ENCODE measurements around the gene MCM9.
"Not testable (repeated sequence)": the region's sequence is repeated elsewhere in the genome, so short reads cannot be mapped to it uniquely, and the experiment has no call there.

MCM9 gene

GRCh38 chr6:118771253-118771652 lies 163.7 kb downstream of the MCM9 start:
- Histone ChIP-seq H3K9me3 (ENCODE audit: control insufficient read depth, low read length) (no peaks in the 10 kb centered on the region), H3K27ac (ENCODE audit: low read depth, low read length, severe bottlenecking) (no peak overlapping the region), H3K4me1 (ENCODE audit: control insufficient read depth, insufficient read depth, low read length, poor library complexity, severe bottlenecking) (no peaks in the 10 kb centered on the region), H3K4me3 (ENCODE audit: extremely low read depth, insufficient read depth, low read length, poor library complexity, severe bottlenecking) (no peak overlapping the region), H3K36me3 (ENCODE audit: control insufficient read depth, insufficient read depth, low read length) (no peaks in the 10 kb centered on the region)
- WGBS, 2 experiments (ENCODE audit: insufficient coverage in 2 of 2): no CpG with 5 or more reads among the region's 1 CpG

GRCh38 chr6:118770835-118771234 lies 164.1 kb downstream of the MCM9 start:
- Histone ChIP-seq H3K4me3 (ENCODE audit: extremely low read depth, insufficient read depth, low read length, poor library complexity, severe bottlenecking) (no peak overlapping the region), H3K9me3 (ENCODE audit: control insufficient read depth, low read length) (no peaks in the 10 kb centered on the region), H3K27ac (ENCODE audit: low read depth, low read length, severe bottlenecking) (no peak overlapping the region), H3K4me1 (ENCODE audit: control insufficient read depth, insufficient read depth, low read length, poor library complexity, severe bottlenecking) (no peaks in the 10 kb centered on the region), H3K36me3 (ENCODE audit: control insufficient read depth, insufficient read depth, low read length) (no peaks in the 10 kb centered on the region)
- 83 to 100% methylated on average over 2 of the region's 2 CpGs for WGBS, 2 experiments (ENCODE audit: insufficient coverage in 2 of 2)

GRCh38 chr6:118770112-118770788 lies 164.7 kb downstream of the MCM9 start:
- Histone ChIP-seq H3K4me1 (ENCODE audit: control insufficient read depth, insufficient read depth, low read length, poor library complexity, severe bottlenecking) (no peaks in the 10 kb centered on the region), H3K4me3 (ENCODE audit: extremely low read depth, insufficient read depth, low read length, poor library complexity, severe bottlenecking) (no peak overlapping the region), H3K27ac (ENCODE audit: low read depth, low read length, severe bottlenecking) (no peak overlapping the region), H3K9me3 (ENCODE audit: control insufficient read depth, low read length) (no peaks in the 10 kb centered on the region), H3K36me3 (ENCODE audit: control insufficient read depth, insufficient read depth, low read length) (no peaks in the 10 kb centered on the region)
- 90 to 100% methylated on average over 1 to 2 of the region's 2 CpGs for WGBS, 2 experiments (ENCODE audit: insufficient coverage in 2 of 2)

GRCh38 chr6:118768904-118769325 lies 166.0 kb downstream of the MCM9 start:
- Histone ChIP-seq H3K4me3 (ENCODE audit: extremely low read depth, insufficient read depth, low read length, poor library complexity, severe bottlenecking) (no peak overlapping the region), H3K36me3 (ENCODE audit: control insufficient read depth, insufficient read depth, low read length) (no peaks in the 10 kb centered on the region), H3K9me3 (ENCODE audit: control insufficient read depth, low read length) (no peaks in the 10 kb centered on the region), H3K27ac (ENCODE audit: low read depth, low read length, severe bottlenecking) (no peak overlapping the region), H3K4me1 (ENCODE audit: control insufficient read depth, insufficient read depth, low read length, poor library complexity, severe bottlenecking) (no peaks in the 10 kb centered on the region)
- 79 to 83% methylated on average over 3 of the region's 3 CpGs for WGBS, 2 experiments (ENCODE audit: insufficient coverage in 2 of 2)

GRCh38 chr6:118768441-118768840 lies 166.5 kb downstream of the MCM9 start:
- no peak overlapping the region for H3K4me3 ChIP-seq (ENCODE audit: extremely low read depth, insufficient read depth, low read length, poor library complexity, severe bottlenecking)
- H3K36me3 ChIP-seq (ENCODE audit: control insufficient read depth, insufficient read depth, low read length): no peaks in the 10 kb centered on the region
- 72 to 93% methylated on average over 3 of the region's 3 CpGs for WGBS, 2 experiments (ENCODE audit: insufficient coverage in 2 of 2)
- H3K27ac ChIP-seq (ENCODE audit: low read depth, low read length, severe bottlenecking): no peak overlapping the region
- H3K4me1 ChIP-seq (ENCODE audit: control insufficient read depth, insufficient read depth, low read length, poor library complexity, severe bottlenecking): no peaks in the 10 kb centered on the region
- no peaks in the 10 kb centered on the region for H3K9me3 ChIP-seq (ENCODE audit: control insufficient read depth, low read length)

GRCh38 chr6:118765316-118765715 lies 169.6 kb downstream of the MCM9 start:
- not testable (repeated sequence) for H3K27ac ChIP-seq (ENCODE audit: low read depth, low read length, severe bottlenecking); H3K9me3 ChIP-seq (ENCODE audit: control insufficient read depth, low read length); H3K4me3 ChIP-seq (ENCODE audit: extremely low read depth, insufficient read depth, low read length, poor library complexity, severe bottlenecking); H3K4me1 ChIP-seq (ENCODE audit: control insufficient read depth, insufficient read depth, low read length, poor library complexity, severe bottlenecking); H3K36me3 ChIP-seq (ENCODE audit: control insufficient read depth, insufficient read depth, low read length)
- WGBS, 2 experiments (ENCODE audit: insufficient coverage in 2 of 2): 83 to 100% methylated on average over 1 of the region's 2 CpGs

GRCh38 chr6:118764766-118765165 lies 170.2 kb downstream of the MCM9 start:
- WGBS, 2 experiments (ENCODE audit: insufficient coverage in 2 of 2): 71 to 88% methylated on average over 1 to 2 of the region's 3 CpGs

More at GRCh38 chr6:118764766-118765165, 170.2 kb downstream of the MCM9 start:
- H3K27ac ChIP-seq (ENCODE audit: low read depth, low read length, severe bottlenecking): no peak overlapping the region
- H3K9me3 ChIP-seq (ENCODE audit: control insufficient read depth, low read length): no peaks in the 10 kb centered on the region
- H3K36me3 ChIP-seq (ENCODE audit: control insufficient read depth, insufficient read depth, low read length): no peaks in the 10 kb centered on the region
- no peaks in the 10 kb centered on the region for H3K4me1 ChIP-seq (ENCODE audit: control insufficient read depth, insufficient read depth, low read length, poor library complexity, severe bottlenecking)
- no peak overlapping the region for H3K4me3 ChIP-seq (ENCODE audit: extremely low read depth, insufficient read depth, low read length, poor library complexity, severe bottlenecking)
